Endometrium (tissue), 2 donors: Measurements from ENCODE around the gene PWWP2A.

Experiments
- FAIRE-seq: peaks from 2 replicates; lab custom pipeline; 2012; peaks lifted over from hg19 to GRCh38; lab: Jason Lieb, UNC
- donor health status: control.
- donor health status: control.

Gene PWWP2A

GRCh38 chr5:160129841-160130240, 10.6 kb upstream of the PWWP2A start:
- FAIRE-seq: no peak

GRCh38 chr5:160128632-160129031, 9.4 kb upstream of the PWWP2A start:
- FAIRE-seq: no peak

- FAIRE-seq: no peak
Measured at GRCh38 chr5:160119905-160120266, 636 bp upstream of the PWWP2A start.

- no peak for FAIRE-seq
Measured at GRCh38 chr5:160118349-160119141, 705 bp downstream of the PWWP2A start.

- no peak for FAIRE-seq
Measured at GRCh38 chr5:160116991-160117390, 2.3 kb downstream of the PWWP2A start.

GRCh38 chr5:160108124-160108523, 11.1 kb downstream of the PWWP2A start:
- no peak for FAIRE-seq

GRCh38 chr5:160105686-160106360, 13.4 kb downstream of the PWWP2A start:
- no peak for FAIRE-seq

- no peak for FAIRE-seq
Measured at GRCh38 chr5:160097991-160098390, 21.3 kb downstream of the PWWP2A start.

GRCh38 chr5:160096178-160096577, 23.1 kb downstream of the PWWP2A start:
- FAIRE-seq: no peak

GRCh38 chr5:160092960-160093707, 26.1 kb downstream of the PWWP2A start:
- FAIRE-seq: no peak

- FAIRE-seq: no peak
Measured at GRCh38 chr5:160092514-160092913, 26.7 kb downstream of the PWWP2A start.

GRCh38 chr5:160090059-160090458, 29.2 kb downstream of the PWWP2A start:
- no peak for FAIRE-seq

GRCh38 chr5:160089531-160089930, 29.7 kb downstream of the PWWP2A start:
- no peak for FAIRE-seq

- FAIRE-seq: no peak
Measured at GRCh38 chr5:160088805-160089204, 30.4 kb downstream of the PWWP2A start.

- no peak for FAIRE-seq
Measured at GRCh38 chr5:160087199-160087598, 32.1 kb downstream of the PWWP2A start.

GRCh38 chr5:160084144-160084543, 35.1 kb downstream of the PWWP2A start:
- FAIRE-seq: no peak

GRCh38 chr5:160083501-160083900, 35.7 kb downstream of the PWWP2A start:
- FAIRE-seq: no peak

- no peak for FAIRE-seq
Measured at GRCh38 chr5:160082614-160083500, 36.4 kb downstream of the PWWP2A start.

GRCh38 chr5:160081495-160081894, 37.8 kb downstream of the PWWP2A start:
- no peak for FAIRE-seq

GRCh38 chr5:160079753-160080152, 39.5 kb downstream of the PWWP2A start:
- no peak for FAIRE-seq

- FAIRE-seq: no peak
Measured at GRCh38 chr5:160076997-160077396, 42.3 kb downstream of the PWWP2A start.

- no peak for FAIRE-seq
Measured at GRCh38 chr5:160075073-160075472, 44.2 kb downstream of the PWWP2A start.
